H9 (cell line): ENCODE results near the gene FAM3B. TPM values are rescaled to one million over a fixed set of nuclear protein-coding genes. Genes with fewer than 3 reads are reported as not detected.

Source experiments
- DNase-seq: peaks from one replicate; pipeline ENCODE4 v3.0.0-alpha.2; 2017
- H2AFZ ChIP-seq: one replicate; pipeline ENCODE4 v1.6.1; 2013; ENCODE audit warnings: mild to moderate bottlenecking, low read length, control low read depth, moderate library complexity
- H2AK5ac ChIP-seq: 2 replicates; pipeline ENCODE4 v1.6.1; 2013; ENCODE audit warnings: low read length, control low read depth, mixed read lengths; ENCODE audit not compliant: insufficient read length
- H2BK120ac ChIP-seq: one replicate; pipeline ENCODE4 v1.6.1; 2013; ENCODE audit warnings: low read depth, mild to moderate bottlenecking, low read length, control low read depth, inconsistent platforms; ENCODE audit not compliant: poor library complexity, severe bottlenecking
- H2BK12ac ChIP-seq: 2 replicates; pipeline ENCODE4 v1.6.1; 2013; ENCODE audit warnings: low read length, control low read depth, mixed read lengths, low read depth; ENCODE audit not compliant: insufficient read length
- H2BK15ac ChIP-seq: 2 replicates; pipeline ENCODE4 v1.6.1; 2013; ENCODE audit warnings: low read depth, low read length, control low read depth
- H2BK20ac ChIP-seq: one replicate; pipeline ENCODE4 v1.6.1; 2013; ENCODE audit warnings: low read depth, mild to moderate bottlenecking, low read length, control low read depth, inconsistent platforms; ENCODE audit not compliant: poor library complexity, severe bottlenecking
- H2BK5ac ChIP-seq: 2 replicates; pipeline ENCODE4 v1.6.1; 2013; ENCODE audit warnings: low read length, control low read depth, mixed read lengths; ENCODE audit not compliant: insufficient read length
- H3K14ac ChIP-seq: 2 replicates; pipeline ENCODE4 v1.6.1; 2013; ENCODE audit warnings: low read length, control low read depth; ENCODE audit not compliant: insufficient read depth
- H3K18ac ChIP-seq: 2 replicates; pipeline ENCODE4 v1.6.1; 2013; ENCODE audit warnings: low read depth, mild to moderate bottlenecking, mixed read lengths, low read length, control low read depth; ENCODE audit not compliant: insufficient read length
- H3K23ac ChIP-seq: 2 replicates; pipeline ENCODE4 v1.6.1; 2013; ENCODE audit warnings: low read length, control low read depth, mixed read lengths, low read depth; ENCODE audit not compliant: insufficient read length
- H3K23me2 ChIP-seq: 2 replicates; pipeline ENCODE4 v1.6.1; 2013; ENCODE audit warnings: low read depth, mild to moderate bottlenecking, mixed read lengths, low read length, control low read depth; ENCODE audit not compliant: insufficient read length, poor library complexity, severe bottlenecking
- H3K27ac ChIP-seq: 2 replicates; pipeline ENCODE4 v1.5.1; 2013; ENCODE audit warnings: low read length, control low read depth, mixed read lengths, low read depth; ENCODE audit not compliant: insufficient read length
- H3K27me3 ChIP-seq: 2 replicates; pipeline ENCODE4 v1.6.1; 2013; ENCODE audit warnings: low read length, control low read depth, inconsistent platforms; ENCODE audit not compliant: insufficient read depth
- H3K4ac ChIP-seq: 2 replicates; pipeline ENCODE4 v1.6.1; 2013; ENCODE audit warnings: low read depth, mild to moderate bottlenecking, control low read depth, inconsistent platforms, low read length, moderate library complexity
- H3K4me1 ChIP-seq: 2 replicates; pipeline ENCODE4 v1.6.1; 2013; ENCODE audit warnings: low read length, control low read depth, inconsistent platforms; ENCODE audit not compliant: insufficient read depth
- H3K4me2 ChIP-seq: 2 replicates; pipeline ENCODE4 v1.6.1; 2013; ENCODE audit warnings: low read length, control low read depth, mixed read lengths; ENCODE audit not compliant: insufficient read length, insufficient read depth
- H3K56ac ChIP-seq: 2 replicates; pipeline ENCODE4 v1.6.1; 2013; ENCODE audit warnings: low read depth, mild to moderate bottlenecking, mixed read lengths, low read length, control low read depth; ENCODE audit not compliant: insufficient read length
- H3K79me1 ChIP-seq: 2 replicates; pipeline ENCODE4 v1.6.1; 2013; ENCODE audit warnings: low read depth, mild to moderate bottlenecking, moderate library complexity, low read length, control low read depth, inconsistent platforms; ENCODE audit not compliant: insufficient read depth, poor library complexity, severe bottlenecking
- H3K79me2 ChIP-seq: 2 replicates; pipeline ENCODE4 v1.6.1; 2013; ENCODE audit warnings: low read length, control low read depth, inconsistent platforms; ENCODE audit not compliant: insufficient read depth
- H3K9ac ChIP-seq: 2 replicates; pipeline ENCODE4 v1.6.1; 2013; ENCODE audit warnings: low read length, control low read depth, mixed read lengths; ENCODE audit not compliant: insufficient read length; ENCODE audit errors: extremely low read depth
- H3K9me3 ChIP-seq: one replicate; pipeline ENCODE4 v1.6.1; 2013; ENCODE audit warnings: low read depth, low read length, inconsistent platforms; ENCODE audit not compliant: control insufficient read depth
- H3T11ph ChIP-seq: one replicate; pipeline ENCODE4 v1.6.1; 2013; ENCODE audit warnings: mild to moderate bottlenecking, low read length, control low read depth, inconsistent platforms
- H4K20me1 ChIP-seq: one replicate; pipeline ENCODE4 v1.6.1; 2013; ENCODE audit not compliant: control insufficient read depth, insufficient read length, insufficient read depth
- H4K5ac ChIP-seq: 2 replicates; pipeline ENCODE4 v1.6.1; 2013; ENCODE audit warnings: low read depth, mild to moderate bottlenecking, mixed read lengths, low read length, control low read depth; ENCODE audit not compliant: insufficient read length
- H4K8ac ChIP-seq: replicated peaks from 2 replicates; pipeline ENCODE4 v1.6.1; 2013; ENCODE audit warnings: low read length, control low read depth, mixed read lengths, low read depth; ENCODE audit not compliant: insufficient read length
- H4K91ac ChIP-seq: 2 replicates; pipeline ENCODE4 v1.6.1; 2013; ENCODE audit warnings: low read depth, mild to moderate bottlenecking, moderate library complexity, mixed read lengths, low read length, control low read depth; ENCODE audit not compliant: insufficient read length
- H3K27ac Mint-ChIP-seq, 3 experiments: 2 replicates in 2 of 3; 3 replicates in 1 of 3; pipeline ENCODE4 v1.8.0; 2020 to 2021; ENCODE audit warnings: mixed read lengths in 3 of 3, mild to moderate bottlenecking in 1 of 3, moderate library complexity in 1 of 3
- H3K27me3 Mint-ChIP-seq: 2 replicates; pipeline ENCODE4 v1.8.0; 2021; ENCODE audit warnings: low read depth, mild to moderate bottlenecking, moderate library complexity, mixed read lengths
- H3K36me3 Mint-ChIP-seq, 3 experiments: 2 replicates in 2 of 3; 3 replicates in 1 of 3; pipeline ENCODE4 v1.8.0; 2020 to 2021; ENCODE audit warnings: low read depth in 3 of 3, mixed read lengths in 3 of 3; ENCODE audit not compliant: insufficient read depth in 1 of 3
- H3K4me1 Mint-ChIP-seq, 2 experiments: 2 replicates each; pipeline ENCODE4 v1.8.0; 2020; ENCODE audit warnings: mixed read lengths in 2 of 2
- H3K4me3 Mint-ChIP-seq, 2 experiments: 2 replicates in 1 of 2; 3 replicates in 1 of 2; pipeline ENCODE4 v1.8.0; 2020 to 2021; ENCODE audit warnings: mild to moderate bottlenecking in 2 of 2, mixed read lengths in 2 of 2, moderate library complexity in 1 of 2
- H3K9me3 Mint-ChIP-seq, 2 experiments: 2 replicates in 1 of 2; 3 replicates in 1 of 2; pipeline ENCODE4 v1.8.0; 2020; ENCODE audit warnings: mild to moderate bottlenecking in 2 of 2, mixed read lengths in 2 of 2, moderate library complexity in 1 of 2
- CTCF ChIP-seq: fragments of 200-600 bp; sonication (generic); conservative IDR thresholded peaks from 3 replicates; pipeline ENCODE4 v1.8.0; 2021; ENCODE audit warnings: antibody characterized with exemption, mild to moderate bottlenecking
- WGBS: extraction: QIAGEN DNeasy Blood & Tissue Kit; methylation state at CpG from one replicate; pipeline ENCODE4 v1.1.7; 2013; ENCODE audit warnings: missing lambda C conversion rate, low lambda C conversion rate, mixed read lengths; ENCODE audit not compliant: insufficient read length; ENCODE audit errors: extremely low coverage; 5-methylcytosine and 5-hydroxymethylcytosine counted together
- total RNA-seq: library from RNA; stranded (reverse); gene quantifications from 2 replicates; pipeline ENCODE4 v1.2.1, GENCODE V29; 2021

The FAM3B gene
- total RNA-seq, 1 experiment from 2014 or later, result 5.0 TPM

GRCh38 chr21:41346758-41347157, 30.2 kb downstream of the FAM3B start:
- no peaks in the 10 kb centered on the region for H3K9me3 ChIP-seq
- no peaks in the 10 kb centered on the region for H3K79me2 ChIP-seq
- Mint-ChIP-seq H3K4me1 (no peaks in the 10 kb centered on the region), H3K27ac (no peak overlapping the region), H3K9me3 (peaks cover 8 to 9% of the 10 kb centered on the region in 2 experiments; a peak in 4 of 5 replicates), H3K36me3 (peaks cover 0 to 5% (median 3%) of the 10 kb centered on the region in 3 experiments; a peak in 2 of 7 replicates), H3K4me3 (no peak overlapping the region), H3K27me3 (peaks cover 4% of the 10 kb centered on the region)
- no peak overlapping the region for H3K4ac ChIP-seq
- H3K56ac ChIP-seq, result no peak overlapping the region
- H3K23me2 ChIP-seq, result no peaks in the 10 kb centered on the region
- no CpG with 5 or more reads among the region's 8 CpGs for WGBS
- H3K27me3 ChIP-seq, result no peaks in the 10 kb centered on the region
- H3K23ac ChIP-seq, result no peak overlapping the region
- H2BK5ac ChIP-seq, result no peak overlapping the region
- H3K4me2 ChIP-seq, result no peak overlapping the region
- no peaks in the 10 kb centered on the region for H3K4me1 ChIP-seq
- H3K79me1 ChIP-seq, result no peaks in the 10 kb centered on the region
- H4K20me1 ChIP-seq, result no peaks in the 10 kb centered on the region
- TF ChIP-seq CTCF, result no peak
- no peak overlapping the region for H4K8ac ChIP-seq
- H2AK5ac ChIP-seq, result no peak overlapping the region
- H3K27ac ChIP-seq, result no peak overlapping the region
- no peak overlapping the region for H4K5ac ChIP-seq
- H2BK20ac ChIP-seq, result no peak overlapping the region
- no peak overlapping the region for H3K14ac ChIP-seq
- H2AFZ ChIP-seq, result no peak overlapping the region
- no peak overlapping the region for H4K91ac ChIP-seq
- no peak for DNase-seq
- no peak overlapping the region for H3K18ac ChIP-seq
- no peak overlapping the region for H3K9ac ChIP-seq
- H3T11ph ChIP-seq, result no peak overlapping the region
- H2BK15ac ChIP-seq, result no peak overlapping the region
- no peak overlapping the region for H2BK120ac ChIP-seq
- H2BK12ac ChIP-seq, result no peak overlapping the region
